HG03565 (cell line): ENCODE data around the gene PKP4.

Experiments used
- ATAC-seq: cut with Tn5 transposase; IDR thresholded peaks from one replicate; pipeline ENCODE4 v1.9.1; 2021; ENCODE audit warnings: mild to moderate bottlenecking, moderate library complexity; ENCODE audit not compliant: unreplicated experiment

PKP4 gene

GRCh38 chr2:158644139-158644538 is 187.4 kb downstream of the PKP4 start:
- ATAC-seq: no peak

GRCh38 chr2:158645299-158645698 is 188.5 kb downstream of the PKP4 start:
- ATAC-seq: no peak

- ATAC-seq: no peak
Observed at GRCh38 chr2:158647436-158648231, 190.9 kb downstream of the PKP4 start.

- ATAC-seq: no peak
Observed at GRCh38 chr2:158649846-158650245, 193.1 kb downstream of the PKP4 start.

- no peak for ATAC-seq
Observed at GRCh38 chr2:158650646-158651357, 194.1 kb downstream of the PKP4 start.

- no peak for ATAC-seq
Observed at GRCh38 chr2:158651358-158652057, 194.8 kb downstream of the PKP4 start.

GRCh38 chr2:158655628-158656027 is 198.9 kb downstream of the PKP4 start:
- no peak for ATAC-seq

GRCh38 chr2:158656492-158657229 is 199.9 kb downstream of the PKP4 start:
- no peak for ATAC-seq

GRCh38 chr2:158658396-158658795 is 201.6 kb downstream of the PKP4 start:
- no peak for ATAC-seq

GRCh38 chr2:158659483-158659882 is 202.7 kb downstream of the PKP4 start:
- no peak for ATAC-seq

- no peak for ATAC-seq
Observed at GRCh38 chr2:158661231-158661630, 204.5 kb downstream of the PKP4 start.

GRCh38 chr2:158662421-158662820 is 205.7 kb downstream of the PKP4 start:
- ATAC-seq: no peak

GRCh38 chr2:158663796-158664195 is 207.0 kb downstream of the PKP4 start:
- no peak for ATAC-seq

- no peak for ATAC-seq
Observed at GRCh38 chr2:158664987-158665386, 208.2 kb downstream of the PKP4 start.

- ATAC-seq: no peak
Observed at GRCh38 chr2:158665536-158666302, 209.0 kb downstream of the PKP4 start.

- ATAC-seq: no peak
Observed at GRCh38 chr2:158666969-158667368, 210.2 kb downstream of the PKP4 start.

- ATAC-seq: no peak
Observed at GRCh38 chr2:158667586-158667985, 210.8 kb downstream of the PKP4 start.

GRCh38 chr2:158668001-158668765 is 211.4 kb downstream of the PKP4 start:
- no peak for ATAC-seq

- ATAC-seq: no peak
Observed at GRCh38 chr2:158670292-158670691, 213.5 kb downstream of the PKP4 start.
